ENCODE measurements around the gene ATXN1. TPM values are rescaled to one million over a fixed set of nuclear protein-coding genes. Genes with fewer than 3 reads are reported as not detected.
A peak's percentile ranks its signal among the peaks of the same experiment; 100 is the strongest.

Gene ATXN1
- total RNA-seq, 1 donor from 2014 or later: 33.7 TPM

DNA sequence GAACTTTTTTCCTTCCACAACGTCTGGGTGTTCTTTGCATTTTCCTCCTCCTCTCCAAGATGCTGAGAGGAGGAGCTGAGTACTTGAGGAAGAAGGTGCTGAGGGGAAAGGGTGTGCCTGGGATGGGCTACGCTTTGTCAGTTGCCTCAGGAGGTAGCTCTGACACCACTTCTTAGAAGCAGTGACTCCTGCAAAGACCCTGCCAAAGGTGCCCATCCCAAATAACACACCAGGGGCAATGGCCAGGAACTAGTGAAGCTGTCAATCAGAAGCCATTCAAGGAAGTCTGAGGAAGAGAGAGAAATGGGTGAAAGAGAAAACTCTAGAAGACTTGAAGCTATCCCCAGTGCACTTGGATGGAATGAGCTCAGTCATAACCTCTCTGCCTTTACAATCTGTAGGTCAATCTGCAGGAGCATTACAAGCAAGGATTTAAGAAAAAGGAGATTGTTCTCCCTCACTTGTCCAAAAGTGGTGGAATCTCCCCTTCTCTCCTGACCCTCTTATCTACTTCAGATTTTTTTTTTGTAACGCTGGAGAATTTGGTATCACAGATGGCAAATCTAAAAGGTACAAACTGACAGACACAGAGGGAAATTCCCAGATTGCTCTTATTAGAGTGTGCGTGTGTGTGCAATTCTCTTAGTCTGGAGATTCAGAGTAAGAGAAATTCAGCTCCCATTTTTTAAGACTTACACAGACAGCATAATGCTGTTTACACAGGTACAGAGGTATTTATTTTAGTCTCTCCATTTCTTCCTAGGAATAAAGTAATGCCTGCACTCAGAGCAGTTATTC, 280.3 kb downstream of the ATXN1 start:
- H3K36me3 Mint-ChIP-seq: peaks cover 31% of the 10 kb centered on the region
- H3K4me1 Mint-ChIP-seq (ENCODE audit: unreplicated experiment): peaks cover 4% of the 10 kb centered on the region
- no peak for TF ChIP-seq CTCF (conservative IDR thresholded peaks at IDR 0.05)

GRCh38 chr6:16477367-16478149, 283.7 kb downstream of the ATXN1 start:
- no peak for DNase-seq (ENCODE audit: extremely low spot score, unreplicated experiment)

More for the DNA sequence above, 280.3 kb downstream of the ATXN1 start:
- no peak overlapping the region for H3K4me3 Mint-ChIP-seq
- no peak for DNase-seq (ENCODE audit: extremely low spot score, unreplicated experiment)
- H3K9me3 Mint-ChIP-seq: peaks cover 5% of the 10 kb centered on the region
- H3K27me3 Mint-ChIP-seq: no peaks in the 10 kb centered on the region
- H3K27ac Mint-ChIP-seq: peak overlapping the region; percentile 32

GRCh38 chr6:16476861-16477260, 284.4 kb downstream of the ATXN1 start:
- Mint-ChIP-seq H3K36me3 (peaks cover 17% of the 10 kb centered on the region), H3K27ac (no peak overlapping the region), H3K4me1 (ENCODE audit: unreplicated experiment) (peaks cover 11% of the 10 kb centered on the region), H3K27me3 (no peaks in the 10 kb centered on the region), H3K9me3 (peaks cover 9% of the 10 kb centered on the region), H3K4me3 (no peak overlapping the region)
- no peak for TF ChIP-seq CTCF (conservative IDR thresholded peaks at IDR 0.05)
- DNase-seq (ENCODE audit: extremely low spot score, unreplicated experiment): no peak

More at GRCh38 chr6:16477367-16478149, 283.7 kb downstream of the ATXN1 start:
- no peak for TF ChIP-seq CTCF (conservative IDR thresholded peaks at IDR 0.05)
- Mint-ChIP-seq H3K27ac (no peak overlapping the region), H3K9me3 (peaks cover 9% of the 10 kb centered on the region), H3K27me3 (no peaks in the 10 kb centered on the region), H3K4me3 (no peak overlapping the region), H3K4me1 (ENCODE audit: unreplicated experiment) (peaks cover 4% of the 10 kb centered on the region), H3K36me3 (peaks cover 17% of the 10 kb centered on the region)

DNA sequence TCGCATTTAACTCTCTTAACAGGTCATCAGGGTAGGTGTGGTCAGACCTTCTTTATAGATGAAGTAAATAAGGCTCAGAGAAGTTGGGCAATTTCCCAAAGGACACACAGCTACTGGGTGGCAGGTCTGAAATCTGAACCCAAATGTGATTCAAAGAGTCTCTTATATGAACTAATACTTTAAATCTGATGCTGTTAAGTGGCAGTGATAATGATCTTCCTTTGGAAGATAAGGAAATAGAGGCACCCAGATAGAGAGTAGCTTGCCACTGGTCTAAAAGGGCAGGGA, 285.8 kb downstream of the ATXN1 start:
- no peaks in the 10 kb centered on the region for H3K27me3 Mint-ChIP-seq
- H3K27ac Mint-ChIP-seq: no peak overlapping the region
- H3K9me3 Mint-ChIP-seq: peaks cover 7% of the 10 kb centered on the region
- H3K36me3 Mint-ChIP-seq: peaks cover 12% of the 10 kb centered on the region
- no peak for TF ChIP-seq CTCF (conservative IDR thresholded peaks at IDR 0.05)
- no peak for DNase-seq (ENCODE audit: extremely low spot score, unreplicated experiment)
- H3K4me3 Mint-ChIP-seq: no peak overlapping the region
- peaks cover 21% of the 10 kb centered on the region for H3K4me1 Mint-ChIP-seq (ENCODE audit: unreplicated experiment)

DNA sequence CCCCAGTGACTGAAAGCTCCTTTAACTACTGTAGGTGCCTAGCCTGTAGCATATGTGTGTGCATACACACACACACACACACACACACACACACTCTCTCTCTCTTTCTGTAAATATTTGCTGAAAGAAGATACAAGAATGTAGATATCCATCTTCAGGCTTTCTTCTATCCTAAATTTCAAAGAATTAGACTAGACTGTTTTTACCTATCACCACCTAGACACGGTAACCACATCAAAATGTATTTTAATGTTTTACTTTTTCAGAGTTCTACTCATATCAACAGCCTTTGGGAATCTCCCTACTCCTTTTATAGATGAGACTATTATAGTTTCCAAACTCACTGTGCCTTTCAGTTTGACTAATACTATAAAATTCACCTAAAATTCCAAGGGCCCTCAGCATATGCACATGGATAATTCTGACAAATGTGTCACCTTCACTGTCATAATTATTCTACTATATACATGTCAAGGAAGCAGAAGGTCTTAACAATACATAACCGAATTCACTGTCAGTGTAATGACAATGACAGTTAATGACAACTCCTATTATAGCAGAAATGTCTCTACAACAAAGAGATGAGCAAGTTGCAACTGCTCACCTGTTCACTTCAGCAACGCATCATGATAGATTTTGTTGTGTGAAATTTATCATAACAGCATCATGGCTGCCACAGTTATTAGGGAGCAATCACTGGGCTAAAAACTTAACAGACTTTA, 286.3 kb downstream of the ATXN1 start:
- H3K4me1 Mint-ChIP-seq (ENCODE audit: unreplicated experiment): peaks cover 21% of the 10 kb centered on the region
- no peak overlapping the region for H3K27ac Mint-ChIP-seq
- no peaks in the 10 kb centered on the region for H3K27me3 Mint-ChIP-seq
- peaks cover 8% of the 10 kb centered on the region for H3K36me3 Mint-ChIP-seq
- no peak for TF ChIP-seq CTCF (conservative IDR thresholded peaks at IDR 0.05)
- no peak overlapping the region for H3K4me3 Mint-ChIP-seq
- DNase-seq (ENCODE audit: extremely low spot score, unreplicated experiment): no peak
- H3K9me3 Mint-ChIP-seq: peaks cover 4% of the 10 kb centered on the region
